GM23338 (cell line): ENCODE data around the gene TCEA2. TPM values are rescaled to one million over a fixed set of nuclear protein-coding genes. Genes with fewer than 3 reads are reported as not detected.

Experiments
- ATAC-seq: fragments of 200-7000 bp; cut with Tn5 transposase; 3 replicates; pipeline ENCODE4 v1.9.1; 2020
- DNase-seq: peaks from one replicate; pipeline ENCODE4 v3.0.0-alpha.2; 2015; ENCODE audit warnings: low spot score
- H2AFZ ChIP-seq: fragments of 200-600 bp; sonication (generic); 2 replicates; pipeline ENCODE4 v1.8.0; 2016; ENCODE audit warnings: antibody characterized with exemption, mild to moderate bottlenecking, moderate library complexity
- H3F3A ChIP-seq: fragments of 200-600 bp; sonication (generic); replicated peaks from 2 replicates; pipeline ENCODE4 v1.8.0; 2017; ENCODE audit warnings: antibody characterized with exemption, mixed run types, low read depth
- H3K27ac ChIP-seq: fragments of 200-600 bp; sonication (generic); 2 replicates; pipeline ENCODE4 v1.6.1; 2016; ENCODE audit warnings: low read depth
- H3K27me3 ChIP-seq: fragments of 200-600 bp; sonication (generic); 2 replicates; pipeline ENCODE4 v1.8.0; 2016; ENCODE audit warnings: mild to moderate bottlenecking, mixed run types, moderate library complexity; ENCODE audit not compliant: insufficient read depth
- H3K36me3 ChIP-seq: fragments of 200-600 bp; sonication (generic); 2 replicates; pipeline ENCODE4 v1.8.0; 2016; ENCODE audit warnings: mild to moderate bottlenecking; ENCODE audit not compliant: insufficient read depth
- H3K4me1 ChIP-seq: fragments of 200-600 bp; sonication (generic); 2 replicates; pipeline ENCODE4 v1.8.0; 2016; ENCODE audit warnings: mild to moderate bottlenecking, moderate library complexity; ENCODE audit not compliant: insufficient read depth
- H3K4me2 ChIP-seq: fragments of 200-600 bp; sonication (generic); 2 replicates; pipeline ENCODE4 v1.7.1; 2017; ENCODE audit warnings: mixed run types
- H3K4me3 ChIP-seq: fragments of 200-600 bp; sonication (generic); 2 replicates; pipeline ENCODE4 v1.6.1; 2016; ENCODE audit warnings: mixed run types
- H3K79me2 ChIP-seq: fragments of 200-600 bp; sonication (generic); replicated peaks from 2 replicates; pipeline ENCODE4 v1.8.0; 2017; ENCODE audit warnings: mild to moderate bottlenecking; ENCODE audit not compliant: insufficient read depth
- H3K9me2 ChIP-seq: fragments of 200-600 bp; sonication (generic); 2 replicates; pipeline ENCODE4 v1.8.0; 2017; ENCODE audit not compliant: insufficient read depth
- H4K20me1 ChIP-seq: fragments of 200-600 bp; sonication (generic); replicated peaks from 2 replicates; pipeline ENCODE4 v1.8.0; 2017; ENCODE audit warnings: mild to moderate bottlenecking; ENCODE audit not compliant: insufficient read depth
- H3K27ac Mint-ChIP-seq: 2 replicates; pipeline ENCODE4 v1.8.0; 2020; ENCODE audit warnings: inconsistent platforms, mild to moderate bottlenecking, moderate library complexity, mixed read lengths
- H3K27me3 Mint-ChIP-seq: 3 replicates; pipeline ENCODE4 v1.8.0; 2022; ENCODE audit warnings: low read depth, mild to moderate bottlenecking, moderate library complexity, mixed read lengths, inconsistent platforms; ENCODE audit not compliant: insufficient read depth, poor library complexity
- H3K36me3 Mint-ChIP-seq: 3 replicates; pipeline ENCODE4 v1.8.0; 2021; ENCODE audit warnings: low read depth, mild to moderate bottlenecking, inconsistent platforms, moderate library complexity, mixed read lengths
- H3K4me1 Mint-ChIP-seq: 3 replicates; pipeline ENCODE4 v1.8.0; 2020; ENCODE audit warnings: mild to moderate bottlenecking, inconsistent platforms, mixed read lengths
- H3K4me3 Mint-ChIP-seq: 3 replicates; pipeline ENCODE4 v1.8.0; 2021; ENCODE audit warnings: moderate library complexity, mild to moderate bottlenecking, inconsistent platforms, mixed read lengths
- H3K9me3 Mint-ChIP-seq: 3 replicates; pipeline ENCODE4 v1.8.0; 2020; ENCODE audit warnings: moderate library complexity, mild to moderate bottlenecking, inconsistent platforms, mixed read lengths
- CREB1 ChIP-seq: fragments of 250-450 bp; sonication (Bioruptor Pico); IDR thresholded peaks from 2 replicates; pipeline ENCODE4 v1.5.0; 2020; ENCODE audit warnings: low read depth, mild to moderate bottlenecking, moderate library complexity
- CTCF ChIP-seq, 2 experiments: fragments of 200-600 bp in 1 of 2; sonication (generic) in 1 of 2; conservative IDR thresholded peaks; 2 replicates each; pipeline versions ENCODE4 v1.5.1 to v1.6.1; 2016 to 2017; ENCODE audit warnings: antibody characterized with exemption in 2 of 2, low read depth in 2 of 2, mild to moderate bottlenecking in 2 of 2, moderate library complexity in 1 of 2
- ETS1 ChIP-seq: IDR thresholded peaks from 2 replicates; pipeline ENCODE4 v1.6.1; 2016; ENCODE audit warnings: antibody characterized with exemption
- EZH2 ChIP-seq: fragments of 200-600 bp; sonication (generic); IDR thresholded peaks from one replicate; pipeline ENCODE4 v1.8.0; 2017; ENCODE audit warnings: antibody characterized with exemption, mild to moderate bottlenecking, low read depth; ENCODE audit not compliant: unreplicated experiment
- EZH2phosphoT487 ChIP-seq: fragments of 200-600 bp; sonication (generic); IDR thresholded peaks from one replicate; pipeline ENCODE4 v1.8.1; 2018; ENCODE audit warnings: antibody characterized with exemption; ENCODE audit not compliant: unreplicated experiment
- JUNB ChIP-seq: IDR thresholded peaks from one replicate; pipeline ENCODE4 v1.6.1; 2016; ENCODE audit warnings: antibody characterized with exemption; ENCODE audit not compliant: unreplicated experiment
- NANOG ChIP-seq: IDR thresholded peaks from 2 replicates; pipeline ENCODE4 v1.6.1; 2016; ENCODE audit warnings: antibody characterized with exemption, borderline replicate concordance
- POLR2AphosphoS5 ChIP-seq: IDR thresholded peaks from 2 replicates; pipeline ENCODE4 v1.6.1; 2016; ENCODE audit warnings: antibody characterized with exemption, low read depth
- REST ChIP-seq: IDR thresholded peaks from one replicate; pipeline ENCODE4 v1.6.1; 2018; ENCODE audit warnings: antibody characterized with exemption; ENCODE audit not compliant: unreplicated experiment
- ZNF331 ChIP-seq: fragments of 250-450 bp; sonication (Bioruptor Pico); IDR thresholded peaks from 2 replicates; pipeline ENCODE4 v1.5.0; 2020; ENCODE audit warnings: low read depth, mild to moderate bottlenecking, moderate library complexity
- polyA plus RNA-seq: library from polyadenylated mRNA; unstranded; fragments of >200 nt; fragmentation: Nextera tagmentation; extraction: Ambion mirVana; gene quantifications from 2 replicates; pipeline ENCODE4 v1.2.1, GENCODE V29; 2016
- total RNA-seq: library from RNA; depleted of rRNA; stranded (reverse); fragments of >200 nt; shearing (Covaris generic); gene quantifications from 2 replicates; pipeline ENCODE4 v1.2.3, GENCODE V29; 2014

Gene TCEA2
- total and polyA plus RNA-seq, 2 experiments from 2014 or later, result 21.0 to 54.4 TPM

- Histone ChIP-seq H3F3A (0 out of 2 replicates have a peak, but pooled peaks cover 3% of the 10 kb centered on the region), H3K36me3 (no peaks in the 10 kb centered on the region), H3K4me1 (peaks cover 11% of the 10 kb centered on the region; the same call in 1 of the 2 replicates), H2AFZ (0 out of 2 replicates have a peak overlapping the region, but pooled peaks have one; percentile 63), H3K4me3 (no peak overlapping the region), H3K9me2 (no peaks in the 10 kb centered on the region), H4K20me1 (no peaks in the 10 kb centered on the region), H3K27me3 (peaks cover 16% of the 10 kb centered on the region), H3K4me2 (peak overlapping the region; percentile 55; the same call in 1 of the 2 replicates), H3K27ac (no peak overlapping the region), H3K79me2 (no peaks in the 10 kb centered on the region)
- TF ChIP-seq POLR2AphosphoS5 (no peak), EZH2 (no peak), ETS1 (no peak), CTCF (conservative IDR thresholded peaks at IDR 0.05; ENCODE audit: low read depth in 2 of 2) (peak; percentile 35 to 53; a peak in 3 of 4 replicates), NANOG (no peak)
- Mint-ChIP-seq H3K9me3 (no peaks in the 10 kb centered on the region), H3K27ac (0 out of 2 replicates have a peak overlapping the region, but pooled peaks have one; percentile 67), H3K4me3 (no peak overlapping the region; the same call in 2 of the 3 replicates), H3K4me1 (peaks cover 32% of the 10 kb centered on the region), H3K27me3 (peaks cover 38% of the 10 kb centered on the region), H3K36me3 (no peaks in the 10 kb centered on the region)
- peak; percentile 11 for ATAC-seq
- DNase-seq, result peak; percentile 62
These were observed 8.9 kb upstream of the TCEA2 start for GRCh38 chr20:64053841-64054661.

GRCh38 chr20:64055396-64055892, 7.6 kb upstream of the TCEA2 start:
- Histone ChIP-seq H4K20me1 (no peaks in the 10 kb centered on the region), H3K9me2 (no peaks in the 10 kb centered on the region), H3K79me2 (no peaks in the 10 kb centered on the region), H3K27me3 (peaks cover 7% of the 10 kb centered on the region), H3F3A (no peaks in the 10 kb centered on the region), H3K4me2 (no peak overlapping the region), H3K36me3 (no peaks in the 10 kb centered on the region), H3K27ac (no peak overlapping the region), H2AFZ (no peak overlapping the region), H3K4me1 (peaks cover 6% of the 10 kb centered on the region; the same call in 1 of the 2 replicates), H3K4me3 (no peak overlapping the region)
- H3K4me3 Mint-ChIP-seq, result no peak overlapping the region
- H3K36me3 Mint-ChIP-seq, result no peaks in the 10 kb centered on the region
- no peaks in the 10 kb centered on the region for H3K9me3 Mint-ChIP-seq
- no peak for DNase-seq
- ATAC-seq, result no peak
- no peak overlapping the region for H3K27ac Mint-ChIP-seq
- peaks cover 33% of the 10 kb centered on the region for H3K27me3 Mint-ChIP-seq
- peaks cover 32% of the 10 kb centered on the region for H3K4me1 Mint-ChIP-seq
- TF ChIP-seq CREB1 (CRISPR knock-in tag) (no peak), JUNB (no peak), CTCF (conservative IDR thresholded peaks at IDR 0.05; ENCODE audit: low read depth in 2 of 2) (no peak), EZH2phosphoT487 (no peak), REST (no peak), POLR2AphosphoS5 (no peak), ZNF331 (CRISPR knock-in tag) (no peak), NANOG (no peak)
